H1 (cell line): ENCODE measurements around the gene PPFIA4. TPM values are rescaled to one million over a fixed set of nuclear protein-coding genes. Genes with fewer than 3 reads are reported as not detected.

Experiments used
- CTCF ChIA-PET: fragments of 300-600 bp; sonication (Branson Sonifier 250); formaldehyde crosslinking; loops from one replicate; lab custom pipeline; 2021; ENCODE audit not compliant: partially characterized antibody; lab: Charles Lee
- POLR2A ChIA-PET: fragments of 300-600 bp; sonication (Branson Sonifier 250); formaldehyde crosslinking; loops from one replicate; lab custom pipeline; 2021; ENCODE audit warnings: inconsistent platforms; ENCODE audit not compliant: partially characterized antibody; lab: Charles Lee
- DNase-seq, 2 experiments: peaks; one replicate each; pipeline versions ENCODE4 v3.0.0 to v3.0.0-alpha.2; 2010 to 2022; ENCODE audit warnings: low spot score in 2 of 2, low read depth in 1 of 2, mixed read lengths in 1 of 2
- FAIRE-seq: peaks from 2 replicates; lab custom pipeline; 2011; peaks lifted over from hg19 to GRCh38; lab: Jason Lieb, UNC
- H2AFZ ChIP-seq: 2 replicates; pipeline ENCODE4 v1.8.1; 2012; ENCODE audit warnings: low read length, inconsistent platforms
- H2AK5ac ChIP-seq: 2 replicates; pipeline ENCODE4 v1.6.1; 2013; ENCODE audit warnings: low read depth, low read length
- H2BK120ac ChIP-seq: replicated peaks from 2 replicates; pipeline ENCODE3; 2013; ENCODE audit warnings: low read depth, low read length, inconsistent platforms
- H2BK12ac ChIP-seq: 2 replicates; pipeline ENCODE4 v1.6.1; 2013; ENCODE audit warnings: low read depth, low read length
- H2BK15ac ChIP-seq: 2 replicates; pipeline ENCODE4 v1.6.1; 2013; ENCODE audit warnings: low read length
- H2BK20ac ChIP-seq: 2 replicates; pipeline ENCODE4 v1.6.1; 2013; ENCODE audit warnings: low read length
- H2BK5ac ChIP-seq: 2 replicates; pipeline ENCODE4 v1.6.1; 2013; ENCODE audit warnings: low read depth, low read length
- H3K14ac ChIP-seq: 2 replicates; pipeline ENCODE4 v1.6.1; 2013; ENCODE audit warnings: inconsistent platforms; ENCODE audit not compliant: insufficient read length
- H3K18ac ChIP-seq: 2 replicates; pipeline ENCODE4 v1.6.1; 2013; ENCODE audit warnings: low read length; ENCODE audit errors: extremely low read depth
- H3K23ac ChIP-seq: 2 replicates; pipeline ENCODE4 v1.6.1; 2013; ENCODE audit warnings: inconsistent platforms; ENCODE audit not compliant: insufficient read length
- H3K23me2 ChIP-seq: 2 replicates; pipeline ENCODE4 v1.6.1; 2013; ENCODE audit warnings: low read depth, low read length
- H3K27ac ChIP-seq: 2 replicates; pipeline ENCODE4 v1.6.1; 2011; ENCODE audit warnings: low read depth, low read length, inconsistent platforms
- H3K27me3 ChIP-seq, 4 experiments: replicated peaks in 1 of 4; 1 replicate in 1 of 4; 2 replicates in 3 of 4; pipeline versions ENCODE4 v1.6.1 to v1.8.1; 2011 to 2013; ENCODE audit warnings: low read length in 3 of 4, mild to moderate bottlenecking in 3 of 4, inconsistent platforms in 2 of 4, mixed read lengths in 2 of 4, moderate library complexity in 1 of 4; ENCODE audit not compliant: control insufficient read depth in 3 of 4, insufficient read depth in 3 of 4; ENCODE audit errors: extremely low read depth in 1 of 4
- H3K36me3 ChIP-seq, 4 experiments: 2 replicates each; pipeline versions ENCODE4 v1.6.1 to v1.8.1; 2011 to 2013; ENCODE audit warnings: mild to moderate bottlenecking in 4 of 4, low read length in 3 of 4, moderate library complexity in 2 of 4, control low read depth in 1 of 4, inconsistent platforms in 1 of 4; ENCODE audit not compliant: insufficient read depth in 4 of 4, control insufficient read depth in 2 of 4
- H3K4ac ChIP-seq: replicated peaks from 2 replicates; pipeline ENCODE3; 2013; ENCODE audit warnings: low read length, low read depth, mixed read lengths, inconsistent platforms; ENCODE audit not compliant: insufficient read length
- H3K4me1 ChIP-seq, 4 experiments: replicated peaks in 1 of 4; 1 replicate in 1 of 4; 2 replicates in 3 of 4; pipeline versions ENCODE4 v1.6.1 to v1.8.1; 2011 to 2013; ENCODE audit warnings: low read length in 3 of 4, inconsistent platforms in 2 of 4, mixed read lengths in 1 of 4; ENCODE audit not compliant: insufficient read depth in 4 of 4, control insufficient read depth in 3 of 4
- H3K4me2 ChIP-seq, 2 experiments: 2 replicates each; pipeline versions ENCODE4 v1.6.1 to v1.8.1; 2011 to 2013; ENCODE audit warnings: low read depth in 2 of 2, low read length in 2 of 2, control low read depth in 1 of 2, inconsistent platforms in 1 of 2, mild to moderate bottlenecking in 1 of 2; ENCODE audit not compliant: insufficient read depth in 1 of 2
- H3K4me3 ChIP-seq, 4 experiments: fragments of 200-600, 300-600 bp in 1 of 4; sonication (generic), shearing (Covaris generic), sonication (Bioruptor Twin) in 1 of 4; 2 replicates each; pipeline versions ENCODE4 v1.5.1 to v1.8.1; 2011 to 2016; ENCODE audit warnings: low read length in 4 of 4, low read depth in 3 of 4, control low read depth in 2 of 4, inconsistent platforms in 2 of 4, mild to moderate bottlenecking in 2 of 4, mixed read lengths in 1 of 4, moderate library complexity in 1 of 4; ENCODE audit not compliant: insufficient read depth in 2 of 4; ENCODE audit errors: extremely low read depth in 1 of 4
- H3K56ac ChIP-seq: replicated peaks from 2 replicates; pipeline ENCODE3; 2013; ENCODE audit warnings: low read depth, mild to moderate bottlenecking, mixed read lengths, low read length, inconsistent platforms; ENCODE audit not compliant: insufficient read length
- H3K79me1 ChIP-seq: 2 replicates; pipeline ENCODE4 v1.6.1; 2013; ENCODE audit warnings: low read depth, low read length, control low read depth
- H3K79me2 ChIP-seq, 2 experiments: 2 replicates each; pipeline versions ENCODE4 v1.6.1 to v1.8.1; 2012 to 2013; ENCODE audit warnings: low read length in 2 of 2, mild to moderate bottlenecking in 2 of 2, inconsistent platforms in 1 of 2; ENCODE audit not compliant: insufficient read depth in 2 of 2, control insufficient read depth in 1 of 2
- H3K9ac ChIP-seq, 4 experiments: replicated peaks in 1 of 4; 1 replicate in 1 of 4; 2 replicates in 3 of 4; pipeline versions ENCODE4 v1.6.1 to v1.8.1; 2011 to 2013; ENCODE audit warnings: low read depth in 3 of 4, low read length in 3 of 4, control low read depth in 2 of 4, mild to moderate bottlenecking in 2 of 4, moderate library complexity in 2 of 4, inconsistent platforms in 1 of 4; ENCODE audit errors: extremely low read depth in 1 of 4
- H3K9me3 ChIP-seq, 2 experiments: 2 replicates each; pipeline versions ENCODE4 v1.6.1 to v1.8.1; 2012 to 2013; ENCODE audit warnings: mild to moderate bottlenecking in 2 of 2, moderate library complexity in 2 of 2, control low read depth in 1 of 2, inconsistent platforms in 1 of 2, low read depth in 1 of 2, low read length in 1 of 2, mixed read lengths in 1 of 2; ENCODE audit not compliant: insufficient read depth in 2 of 2
- H4K20me1 ChIP-seq, 2 experiments: replicated peaks in 1 of 2; 2 replicates each; pipeline versions ENCODE3 to v1.8.1; 2011 to 2013; ENCODE audit warnings: inconsistent platforms in 2 of 2, low read length in 2 of 2, mild to moderate bottlenecking in 1 of 2; ENCODE audit not compliant: insufficient read depth in 2 of 2, control insufficient read depth in 1 of 2
- H4K5ac ChIP-seq: 2 replicates; pipeline ENCODE4 v1.6.1; 2013; ENCODE audit warnings: low read length, low read depth, mixed read lengths, inconsistent platforms; ENCODE audit not compliant: insufficient read length
- H4K8ac ChIP-seq: 2 replicates; pipeline ENCODE4 v1.8.0; 2013; ENCODE audit warnings: mild to moderate bottlenecking, moderate library complexity, low read length, inconsistent platforms; ENCODE audit not compliant: insufficient read depth; ENCODE audit errors: extremely low read depth
- H4K91ac ChIP-seq: replicated peaks from 2 replicates; pipeline ENCODE3; 2013; ENCODE audit warnings: low read length, mixed read lengths, inconsistent platforms; ENCODE audit not compliant: insufficient read length
- CREB1 ChIP-seq: IDR thresholded peaks from 2 replicates; pipeline ENCODE4 v1.6.1; 2012; ENCODE audit warnings: inconsistent platforms
- CTBP2 ChIP-seq: IDR thresholded peaks from 2 replicates; pipeline ENCODE4 v1.7.0; 2011; ENCODE audit warnings: borderline replicate concordance, mild to moderate bottlenecking, moderate library complexity, mixed read lengths, low read length; ENCODE audit not compliant: insufficient read depth, insufficient read length
- E2F6 ChIP-seq: IDR thresholded peaks from 2 replicates; pipeline ENCODE4 v1.6.1; 2012; ENCODE audit warnings: inconsistent platforms
- EGR1 ChIP-seq: IDR thresholded peaks from 2 replicates; pipeline ENCODE4 v1.6.1; 2011; ENCODE audit warnings: low read depth, low read length, borderline replicate concordance
- EP300 ChIP-seq, 2 experiments: IDR thresholded peaks; 1 replicate in 1 of 2; 2 replicates in 1 of 2; pipeline ENCODE4 v1.6.1; 2011 to 2012; ENCODE audit warnings: low read depth in 2 of 2, low read length in 2 of 2, mild to moderate bottlenecking in 2 of 2, borderline replicate concordance in 1 of 2, inconsistent platforms in 1 of 2, moderate library complexity in 1 of 2
- KDM1A ChIP-seq: fragments of 200-600, 300-600 bp; sonication (generic); IDR thresholded peaks from 2 replicates; pipeline ENCODE4 v1.7.1; 2016; ENCODE audit warnings: mild to moderate bottlenecking, low read length, borderline replicate concordance
- POU5F1 ChIP-seq: IDR thresholded peaks from 2 replicates; pipeline ENCODE4 v1.6.1; 2011; ENCODE audit warnings: low read depth, mild to moderate bottlenecking, low read length, moderate library complexity
- RBBP5 ChIP-seq: IDR thresholded peaks from 2 replicates; pipeline ENCODE4 v1.7.1; 2012; ENCODE audit warnings: low read depth, mild to moderate bottlenecking, inconsistent platforms, low read length, moderate library complexity, borderline replicate concordance
- SIX5 ChIP-seq: IDR thresholded peaks from 2 replicates; pipeline ENCODE4 v1.6.1; 2011; ENCODE audit warnings: mild to moderate bottlenecking, low read depth, low read length
- USF2 ChIP-seq: IDR thresholded peaks from 2 replicates; pipeline ENCODE4 v1.6.1; 2011; ENCODE audit warnings: low read length, improper control_type of control experiment
- WGBS, 2 experiments: shearing (Covaris generic) in 1 of 2; methylation state at CpG; one replicate each; pipeline versions ENCODE4 v1.1.6 to v1.1.7; 2013 to 2015; ENCODE audit warnings: low lambda C conversion rate in 2 of 2, mixed read lengths in 2 of 2, inconsistent platforms in 1 of 2, low coverage in 1 of 2, missing lambda C conversion rate in 1 of 2; ENCODE audit not compliant: insufficient replicate concordance in 2 of 2, insufficient coverage in 1 of 2, insufficient read length in 1 of 2; ENCODE audit errors: extremely low coverage in 1 of 2, missing lambda C conversion rate in 1 of 2; 5-methylcytosine and 5-hydroxymethylcytosine counted together
- polyA plus RNA-seq, 7 experiments: library from polyadenylated mRNA; depleted of rRNA in 3 of 7; stranded (reverse) in 5 of 7; unstranded in 2 of 7; fragments of >200 nt in 5 of 7; fragments of 200-250 nt in 2 of 7; gene quantifications; 1 replicate in 5 of 7; 2 replicates in 1 of 7; 4 replicates in 1 of 7; pipeline versions ENCODE4 v1.2.1 to v1.2.3, GENCODE V29; 2011 to 2013; ENCODE audit warnings: missing spikeins in 2 of 7, mixed read lengths in 2 of 7
- total RNA-seq: library from RNA; stranded (reverse); fragmentation: NEBNext Ultra II Directional; extraction: Animal tissue kit (Norgen Biotek cat#: 25700); gene quantifications from 2 replicates; pipeline ENCODE4 v1.2.1, GENCODE V29; 2021

PPFIA4 gene
- total and polyA plus RNA-seq, 2 of the 8 experiments (the other 6 are each of a cell fraction or from before 2014, with no cell fraction given), result 9.0 to 9.9 TPM

- H3K56ac ChIP-seq, result no peak overlapping the region
- no peak overlapping the region for H3K4me2 ChIP-seq
- H3K79me2 ChIP-seq, result no peaks in the 10 kb centered on the region
- H4K91ac ChIP-seq, result no peak overlapping the region
- H2BK20ac ChIP-seq, result no peak overlapping the region
- H3K79me1 ChIP-seq, result no peaks in the 10 kb centered on the region
- H2BK5ac ChIP-seq, result no peak overlapping the region
- H3K36me3 ChIP-seq, result no peaks in the 10 kb centered on the region
- H3K9ac ChIP-seq, result no peak overlapping the region
- H3K27me3 ChIP-seq, result 0 out of 7 replicates have a peak, but pooled peaks cover 0 to 2% (median 0%) of the 10 kb centered on the region in 4 experiments
- peaks cover 1% of the 10 kb centered on the region; the same call in 1 of the 2 replicates for H3K23me2 ChIP-seq
- ChIA-PET POLR2A (interaction anchor here (0.7 to 1.7 kb wide), 2 partner anchors 11 to 47 kb away, joined by 3 to 4 read pairs; no protein-coding TSS in a partner anchor), CTCF (interaction anchor here (1.7 to 16.4 kb wide), 12 partner anchors 11 to 182 kb away, joined by 6 to 275 read pairs (median 72); partner anchors contain the start of genes ADORA1 and MYBPH)
- no peak overlapping the region for H3K4me3 ChIP-seq
- H2AK5ac ChIP-seq, result no peak overlapping the region
- no peak overlapping the region for H3K14ac ChIP-seq
- FAIRE-seq, result no peak
- H3K9me3 ChIP-seq, result no peaks in the 10 kb centered on the region
- no peak overlapping the region for H3K18ac ChIP-seq
- H4K8ac ChIP-seq, result no peak overlapping the region
- H3K4me1 ChIP-seq, result peaks cover 3 to 9% (median 7%) of the 10 kb centered on the region in 4 experiments
- no peak overlapping the region for H2AFZ ChIP-seq
- no peak overlapping the region for H2BK12ac ChIP-seq
- no peak overlapping the region for H3K23ac ChIP-seq
- H3K4ac ChIP-seq, result no peak overlapping the region
- H2BK15ac ChIP-seq, result no peak overlapping the region
- 86% methylated on average over 11 of the region's 11 CpGs; no CpG with 5 or more reads in 1 of the 2 experiments for WGBS, 2 experiments
- DNase-seq, result peak in 1 of 2 experiments; percentile 39
- no peak overlapping the region for H4K5ac ChIP-seq
- no peak overlapping the region for H3K27ac ChIP-seq
- H4K20me1 ChIP-seq, result no peaks in the 10 kb centered on the region
- H2BK120ac ChIP-seq, result no peak overlapping the region
- TF ChIP-seq CREB1, result no peak
- no peak for TF ChIP-seq USF2
- no peak for TF ChIP-seq EP300 (IDR thresholded peaks at IDR 0.05; ENCODE audit: borderline replicate concordance in 1 of 2, low read depth in 2 of 2, low read length in 2 of 2)
- TF ChIP-seq CTBP2, result no peak
- TF ChIP-seq SIX5, result no peak
- TF ChIP-seq RBBP5, result no peak
- TF ChIP-seq EGR1, result no peak
- no peak for TF ChIP-seq E2F6
- TF ChIP-seq KDM1A, result no peak
- TF ChIP-seq POU5F1, result no peak
These were observed 60.9 kb downstream of the PPFIA4 start for GRCh38 chr1:203086992-203087763.
